Natural killer cell treated with Interleukin-12 subunit alpha and Interleukin-12 subunit beta and Interleukin-15 and Interleukin-18, amount 100 ng/mL, for 72 hours (primary cell): ENCODE measurements around the gene ZNF17. TPM values are rescaled to one million over a fixed set of nuclear protein-coding genes. Genes with fewer than 3 reads are reported as not detected.

ENCODE experiments used
- ATAC-seq, 2 donors: fragments of 150-1000 bp; cut with Tn5 transposase in 1 of 2; sonication (Bioruptor Pico), chemical (Tn5 transposase) in 1 of 2; 2 replicates each; pipeline ENCODE4 v1.10.0; 2021
- DNase-seq: peaks from one replicate; pipeline ENCODE4 v3.0.0; 2022; ENCODE audit warnings: low spot score
- H3K27ac Mint-ChIP-seq, 2 donors: 1 replicate in 1 of 2; 2 replicates in 1 of 2; pipeline ENCODE4 v1.8.0; 2022; ENCODE audit warnings: mixed read lengths in 2 of 2, mild to moderate bottlenecking in 1 of 2, moderate library complexity in 1 of 2
- H3K27me3 Mint-ChIP-seq, 2 donors: 1 replicate in 1 of 2; 2 replicates in 1 of 2; pipeline ENCODE4 v1.8.0; 2022; ENCODE audit warnings: mixed read lengths in 2 of 2
- H3K36me3 Mint-ChIP-seq: one replicate; pipeline ENCODE4 v1.8.0; 2022; ENCODE audit warnings: mixed read lengths
- H3K4me1 Mint-ChIP-seq, 2 donors: 1 replicate in 1 of 2; 2 replicates in 1 of 2; pipeline ENCODE4 v1.8.0; 2022; ENCODE audit warnings: low read depth in 2 of 2, mixed read lengths in 2 of 2, mild to moderate bottlenecking in 1 of 2
- H3K4me3 Mint-ChIP-seq: one replicate; pipeline ENCODE4 v1.8.0; 2022; ENCODE audit warnings: mixed read lengths
- H3K9me3 Mint-ChIP-seq: 2 replicates; pipeline ENCODE4 v1.8.0; 2022; ENCODE audit warnings: mixed read lengths
- total RNA-seq, 2 donors: library from RNA; stranded (reverse); gene quantifications; one replicate each; pipeline ENCODE4 v1.2.3, GENCODE V29; 2022

The ZNF17 gene
- total RNA-seq, 2 donors from 2014 or later: 10.6 to 11.1 TPM

DNA sequence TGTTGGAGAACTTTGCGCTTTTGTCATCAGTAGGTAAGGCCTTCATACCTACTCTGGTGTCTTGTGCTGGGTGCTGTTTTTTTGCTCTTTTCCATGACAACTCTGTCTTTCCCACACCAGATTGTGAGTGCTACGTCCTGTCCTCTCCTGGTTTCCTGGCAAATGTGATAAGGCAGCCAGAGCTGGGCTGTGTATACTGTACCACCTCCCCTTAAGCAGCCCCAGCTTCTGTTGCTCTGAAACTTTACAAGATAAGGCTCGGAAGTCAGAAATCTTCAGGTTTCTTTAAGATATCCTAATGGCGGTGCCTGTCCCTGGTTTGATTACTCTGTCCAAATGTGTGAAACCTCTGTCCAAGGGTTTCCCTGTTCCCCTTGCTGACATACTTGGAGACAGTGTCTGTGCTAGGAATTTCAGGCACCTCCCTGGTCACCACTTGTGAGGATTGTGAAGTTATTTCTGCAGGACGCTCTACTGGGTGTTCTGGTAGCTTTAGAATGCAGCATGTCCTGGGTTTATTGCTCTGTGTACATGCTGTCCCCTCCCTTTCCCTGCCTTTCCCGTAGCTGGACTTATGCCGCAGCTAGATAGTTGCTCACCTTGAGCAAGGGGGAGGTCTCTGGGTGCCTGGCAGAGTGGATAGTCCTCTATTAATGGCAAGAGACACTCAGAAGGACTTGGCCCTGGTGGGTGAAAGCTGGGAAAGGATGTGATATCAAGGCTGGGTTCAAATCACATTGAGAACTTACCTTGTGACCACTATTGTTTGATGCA is 31.2 kb downstream of the ZNF17 start:
- Mint-ChIP-seq H3K36me3 (peaks cover 68% of the 10 kb centered on the region), H3K27me3 (no peaks in the 10 kb centered on the region), H3K9me3 (peaks cover 26% of the 10 kb centered on the region), H3K4me1 (peaks cover 0 to 13% of the 10 kb centered on the region in 2 donors), H3K27ac (no peak overlapping the region), H3K4me3 (no peak overlapping the region)
- DNase-seq: no peak
- no peak for ATAC-seq

DNA sequence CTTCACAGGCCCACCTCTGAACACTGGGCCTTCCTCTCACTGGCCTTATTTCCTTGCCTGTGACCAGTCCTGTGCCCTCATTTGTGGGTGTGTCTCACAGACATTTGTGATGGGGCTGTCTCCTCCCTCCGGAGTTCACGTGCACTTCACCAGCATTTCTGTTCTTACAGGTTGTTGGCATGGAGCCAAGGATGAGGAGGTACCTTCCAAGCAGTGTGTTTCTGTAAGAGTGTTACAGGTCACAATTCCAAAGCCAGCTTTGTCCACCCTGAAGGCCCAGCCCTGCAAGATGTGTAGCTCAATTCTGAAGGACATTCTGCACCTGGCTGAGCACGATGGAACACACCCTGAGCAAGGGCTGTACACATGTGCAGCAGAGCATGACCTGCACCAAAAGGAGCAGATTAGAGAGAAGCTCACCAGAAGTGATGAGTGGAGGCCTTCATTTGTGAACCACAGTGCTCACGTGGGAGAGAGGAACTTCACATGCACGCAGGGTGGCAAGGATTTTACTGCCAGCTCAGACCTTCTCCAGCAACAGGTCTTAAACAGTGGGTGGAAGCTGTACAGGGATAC is 32.2 kb downstream of the ZNF17 start:
- DNase-seq (no peak), ATAC-seq (no peak)
- H3K27ac Mint-ChIP-seq: no peak overlapping the region
- peaks cover 68% of the 10 kb centered on the region for H3K36me3 Mint-ChIP-seq
- peaks cover 0 to 13% of the 10 kb centered on the region in 2 donors for H3K4me1 Mint-ChIP-seq
- peaks cover 26% of the 10 kb centered on the region for H3K9me3 Mint-ChIP-seq
- no peaks in the 10 kb centered on the region for H3K27me3 Mint-ChIP-seq
- no peak overlapping the region for H3K4me3 Mint-ChIP-seq

DNA sequence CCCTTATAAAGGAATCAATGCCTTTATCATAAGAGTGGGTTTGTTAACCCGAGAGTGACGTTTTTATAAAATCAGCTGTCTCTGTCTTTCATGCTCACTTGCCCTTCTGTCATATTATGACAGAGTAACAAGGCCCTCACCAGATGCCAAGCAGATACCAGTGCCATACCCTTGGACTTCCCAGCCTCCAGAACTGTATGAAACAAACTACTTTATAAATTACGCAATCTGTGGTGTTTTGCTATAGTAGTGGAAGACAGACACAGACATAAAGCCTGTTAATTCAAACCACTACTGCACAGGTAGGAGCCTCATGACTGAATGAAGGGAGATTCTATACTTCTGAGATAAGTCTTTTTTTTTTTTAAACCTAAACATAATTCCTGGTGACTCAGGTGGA is 41.3 kb downstream of the ZNF17 start:
- DNase-seq (no peak), ATAC-seq (no peak)
- H3K4me1 Mint-ChIP-seq: no peaks in the 10 kb centered on the region
- H3K4me3 Mint-ChIP-seq: no peak overlapping the region
- H3K27ac Mint-ChIP-seq: no peak overlapping the region
- peaks cover 40% of the 10 kb centered on the region for H3K36me3 Mint-ChIP-seq
- peaks cover 14% of the 10 kb centered on the region for H3K9me3 Mint-ChIP-seq
- no peaks in the 10 kb centered on the region for H3K27me3 Mint-ChIP-seq

DNA sequence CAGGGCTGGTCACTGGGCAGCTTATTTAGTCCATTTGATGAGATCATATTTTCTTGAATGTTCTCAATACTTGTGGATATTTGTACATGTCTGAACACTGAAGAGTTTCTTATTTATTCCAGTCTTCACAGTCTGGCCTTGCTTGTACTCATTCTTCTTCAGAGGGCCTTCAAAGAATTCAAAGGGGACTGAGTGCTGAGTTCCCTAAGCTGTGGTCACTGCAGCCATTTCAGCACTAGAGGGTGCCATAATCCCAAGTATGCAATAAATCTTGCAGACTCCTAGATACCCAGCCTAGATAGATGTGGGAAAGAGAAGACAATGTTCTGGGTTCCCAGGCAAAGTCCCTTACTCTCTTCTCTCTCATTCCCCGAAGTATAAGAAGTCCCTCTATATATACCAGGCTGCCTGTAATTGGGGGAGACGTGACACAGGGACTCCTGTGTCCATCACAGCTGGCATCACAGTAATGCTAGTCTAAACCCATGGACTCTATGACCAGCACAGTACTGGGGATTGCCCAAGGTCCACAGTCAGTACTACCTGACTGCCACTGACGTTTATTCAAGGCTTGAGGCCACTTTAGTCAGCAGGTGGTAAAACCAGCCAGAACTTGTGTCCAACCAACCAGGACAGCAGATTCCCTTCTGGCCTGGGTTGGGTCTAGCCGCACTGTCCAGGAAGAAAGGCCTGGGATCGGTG is 54.9 kb downstream of the ZNF17 start:
- no peaks in the 10 kb centered on the region for H3K4me1 Mint-ChIP-seq
- H3K4me3 Mint-ChIP-seq: no peak overlapping the region
- no peaks in the 10 kb centered on the region for H3K27me3 Mint-ChIP-seq
- peaks cover 20% of the 10 kb centered on the region for H3K9me3 Mint-ChIP-seq
- peaks cover 40% of the 10 kb centered on the region for H3K36me3 Mint-ChIP-seq
- H3K27ac Mint-ChIP-seq: no peak overlapping the region
- peak in 1 of 2 donors; percentile 50 for ATAC-seq
- no peak for DNase-seq

DNA sequence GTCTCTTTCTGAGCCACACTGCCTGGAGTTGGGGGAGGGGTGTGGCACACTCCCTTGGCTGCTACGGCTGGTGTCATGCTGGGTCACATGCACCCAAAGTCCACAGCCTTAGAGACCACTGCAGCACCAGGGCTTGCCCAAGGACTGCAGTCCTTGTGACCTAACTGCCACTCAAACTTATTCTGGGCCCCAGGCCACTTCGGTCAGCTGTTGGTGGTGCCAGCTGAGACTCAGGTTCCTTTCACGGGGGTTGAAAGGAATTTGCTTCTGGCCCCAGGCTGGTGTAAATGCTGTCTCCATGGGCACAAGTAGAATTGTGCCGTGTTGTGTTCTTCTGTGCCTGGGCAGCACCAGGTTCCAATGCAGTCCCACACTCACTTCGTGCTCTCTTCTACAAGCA is 55.5 kb downstream of the ZNF17 start:
- no peak overlapping the region for H3K27ac Mint-ChIP-seq
- H3K36me3 Mint-ChIP-seq: peaks cover 47% of the 10 kb centered on the region
- DNase-seq: no peak
- H3K9me3 Mint-ChIP-seq: peaks cover 18% of the 10 kb centered on the region
- H3K4me3 Mint-ChIP-seq: no peak overlapping the region
- ATAC-seq: no peak
- no peaks in the 10 kb centered on the region for H3K4me1 Mint-ChIP-seq
- H3K27me3 Mint-ChIP-seq: no peaks in the 10 kb centered on the region

Other genes starting within 250 kb of the ZNF17 start
- not detected for gene DUXA, start 243.7 kb upstream of the ZNF17 start, total RNA-seq
- gene ZNF264, start 219.7 kb upstream of the ZNF17 start, total RNA-seq: 10 to 100 TPM; 40.0 to 40.6 TPM
- 1 to 10 TPM; 1.0 to 2.0 TPM for gene AURKC, start 180.1 kb upstream of the ZNF17 start, total RNA-seq
- gene ZNF805, start 170.5 kb upstream of the ZNF17 start, total RNA-seq: 10 to 100 TPM; 14.7 to 15.5 TPM
- 100 to 1,000 TPM in 1 of 2 donors, 10 to 100 TPM in 1; 57.5 to 106 TPM for gene ZNF460, start 130.7 kb upstream of the ZNF17 start, total RNA-seq
- 1 to 10 TPM; 5.9 to 7.2 TPM for gene ZNF543, start 90.7 kb upstream of the ZNF17 start, total RNA-seq
- 1 to 10 TPM; 4.7 to 9.8 TPM for gene ZNF304, start 59.9 kb upstream of the ZNF17 start, total RNA-seq
- gene TRAPPC2B, start 47.6 kb upstream of the ZNF17 start, total RNA-seq: 1 to 10 TPM; 3.5 to 5.2 TPM
- gene ZNF547, start 47.6 kb upstream of the ZNF17 start, total RNA-seq: 1 to 10 TPM; 2.2 to 3.0 TPM
- 10 to 100 TPM; 18.9 to 22.0 TPM for gene ZNF548, start 21.3 kb upstream of the ZNF17 start, total RNA-seq
- 10 to 100 TPM; 11.5 to 21.7 TPM for gene ZNF749, start 24.2 kb downstream of the ZNF17 start, total RNA-seq
- under 1 TPM in 1 of 2 donors, not detected in 1; 0.21 TPM for gene VN1R1, start 46.0 kb downstream of the ZNF17 start, total RNA-seq
- gene ZNF772, start 66.4 kb downstream of the ZNF17 start, total RNA-seq: 1 to 10 TPM; 3.4 to 6.8 TPM
- 1 to 10 TPM; 6.7 to 7.2 TPM for gene ZNF419, start 76.6 kb downstream of the ZNF17 start, total RNA-seq
- gene ZNF773, start 88.8 kb downstream of the ZNF17 start, total RNA-seq: 1 to 10 TPM; 4.8 to 5.6 TPM
- gene ZNF549, start 116.2 kb downstream of the ZNF17 start, total RNA-seq: 1 to 10 TPM; 4.8 to 7.3 TPM
- 1 to 10 TPM; 7.8 to 8.8 TPM for gene ZNF550, start 148.7 kb downstream of the ZNF17 start, total RNA-seq
- 1 to 10 TPM; 3.1 to 3.4 TPM for gene ZNF416, start 167.8 kb downstream of the ZNF17 start, total RNA-seq
- 1 to 10 TPM; 4.8 to 5.5 TPM for gene ZIK1, start 173.0 kb downstream of the ZNF17 start, total RNA-seq
- 1 to 10 TPM; 4.7 to 9.8 TPM for gene ZNF530, start 188.7 kb downstream of the ZNF17 start, total RNA-seq
- gene ZNF134, start 203.1 kb downstream of the ZNF17 start, total RNA-seq: 10 to 100 TPM; 11.3 to 11.6 TPM
- 10 to 100 TPM in 1 of 2 donors, 1 to 10 TPM in 1; 9.9 to 12.4 TPM for gene ZNF211, start 222.0 kb downstream of the ZNF17 start, total RNA-seq